Fibroblast of lung (primary cell): ENCODE results near the gene UBXN6.

Experiments
- EZH2 ChIP-seq: IDR thresholded peaks from 2 replicates; pipeline ENCODE4 v1.5.1; 2012; ENCODE audit warnings: low read length, control low read depth, mild to moderate bottlenecking; ENCODE audit errors: missing control alignments
- TF ChIP-seq, protein P1 (sequence below), 2 donors: IDR thresholded peaks in 1 of 2; conservative IDR thresholded peaks in 1 of 2; 1 replicate in 1 of 2; 2 replicates in 1 of 2; pipeline ENCODE4 v1.5.1; 2011 to 2012; ENCODE audit warnings: low read length in 2 of 2, control low read depth in 1 of 2, inconsistent platforms in 1 of 2, low read depth in 1 of 2, mild to moderate bottlenecking in 1 of 2

DNA sequence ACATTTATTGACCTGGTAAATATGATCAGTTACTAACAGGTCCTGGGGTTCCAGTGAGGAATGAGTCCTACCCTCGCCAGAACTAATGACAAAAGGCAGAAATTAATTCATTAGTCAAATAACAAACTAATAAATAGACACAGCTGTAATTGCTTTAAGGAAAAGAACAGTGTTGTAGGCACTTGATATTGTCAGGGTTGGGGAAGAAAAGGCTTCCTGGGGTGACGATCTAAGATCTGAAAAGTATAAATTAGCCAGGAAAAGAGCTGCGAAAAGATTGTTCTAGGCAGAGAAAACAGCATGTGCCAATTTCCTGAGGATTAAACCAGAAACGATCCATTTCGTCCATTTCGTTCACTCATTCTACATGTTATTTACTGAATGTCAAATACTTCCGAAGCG is 55.8 kb downstream of the UBXN6 start:
- TF ChIP-seq, protein P1, sequence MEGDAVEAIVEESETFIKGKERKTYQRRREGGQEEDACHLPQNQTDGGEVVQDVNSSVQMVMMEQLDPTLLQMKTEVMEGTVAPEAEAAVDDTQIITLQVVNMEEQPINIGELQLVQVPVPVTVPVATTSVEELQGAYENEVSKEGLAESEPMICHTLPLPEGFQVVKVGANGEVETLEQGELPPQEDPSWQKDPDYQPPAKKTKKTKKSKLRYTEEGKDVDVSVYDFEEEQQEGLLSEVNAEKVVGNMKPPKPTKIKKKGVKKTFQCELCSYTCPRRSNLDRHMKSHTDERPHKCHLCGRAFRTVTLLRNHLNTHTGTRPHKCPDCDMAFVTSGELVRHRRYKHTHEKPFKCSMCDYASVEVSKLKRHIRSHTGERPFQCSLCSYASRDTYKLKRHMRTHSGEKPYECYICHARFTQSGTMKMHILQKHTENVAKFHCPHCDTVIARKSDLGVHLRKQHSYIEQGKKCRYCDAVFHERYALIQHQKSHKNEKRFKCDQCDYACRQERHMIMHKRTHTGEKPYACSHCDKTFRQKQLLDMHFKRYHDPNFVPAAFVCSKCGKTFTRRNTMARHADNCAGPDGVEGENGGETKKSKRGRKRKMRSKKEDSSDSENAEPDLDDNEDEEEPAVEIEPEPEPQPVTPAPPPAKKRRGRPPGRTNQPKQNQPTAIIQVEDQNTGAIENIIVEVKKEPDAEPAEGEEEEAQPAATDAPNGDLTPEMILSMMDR (conservative IDR thresholded peaks at IDR 0.05 in 1 of 2, IDR thresholded peaks at IDR 0.05 in 1 of 2; ENCODE audit: low read depth in 1 of 2, low read length in 2 of 2): no peak
- no peak for TF ChIP-seq EZH2
